Activated B cell treated with CpG ODN at 0.5 μM for 24 hours (primary cell): ENCODE data around the gene SFT2D3. TPM values are rescaled to one million over a fixed set of nuclear protein-coding genes. Genes with fewer than 3 reads are reported as not detected.

ENCODE experiments used
- ATAC-seq: fragments of 200-7000 bp; cut with Tn5 transposase; one replicate; pipeline ENCODE4 v1.10.0; 2021; ENCODE audit warnings: low read depth, mild to moderate bottlenecking, moderate library complexity
- CTCF ChIA-PET: fragments of 350-600 bp; sonication (Branson Sonifier 250); formaldehyde crosslinking; loops from one replicate; lab custom pipeline; 2021; ENCODE audit warnings: antibody characterized with exemption; lab: Charles Lee
- POLR2A ChIA-PET: fragments of 350-600 bp; sonication (Branson Sonifier 250); formaldehyde crosslinking; loops from one replicate; lab custom pipeline; 2021; ENCODE audit warnings: antibody characterized with exemption; lab: Charles Lee
- DNase-seq: peaks from one replicate; pipeline ENCODE4 v3.0.0; 2022
- H3K27ac Mint-ChIP-seq: one replicate; pipeline ENCODE4 v1.8.0; 2020; ENCODE audit warnings: mixed read lengths
- H3K27me3 Mint-ChIP-seq: one replicate; pipeline ENCODE4 v1.8.0; 2021; ENCODE audit warnings: mixed read lengths
- H3K36me3 Mint-ChIP-seq: one replicate; pipeline ENCODE4 v1.8.0; 2021; ENCODE audit warnings: low read depth, mixed read lengths
- H3K4me1 Mint-ChIP-seq: one replicate; pipeline ENCODE4 v1.8.0; 2021; ENCODE audit warnings: mixed read lengths
- H3K4me3 Mint-ChIP-seq: one replicate; pipeline ENCODE4 v1.8.0; 2020; ENCODE audit warnings: mild to moderate bottlenecking, mixed read lengths
- H3K9me3 Mint-ChIP-seq: one replicate; pipeline ENCODE4 v1.8.0; 2020; ENCODE audit warnings: mixed read lengths
- CTCF ChIP-seq: fragments of 200-600 bp; IDR thresholded peaks from one replicate; pipeline ENCODE4 v1.8.0; 2022; ENCODE audit warnings: antibody characterized with exemption, mild to moderate bottlenecking
- intact Hi-C: fragments of 100-400 bp; cut with micrococcal nuclease; formaldehyde crosslinking; loops from one replicate; pipeline ENCODE4 v1.15.1; 2024
- total RNA-seq: library from RNA; stranded (reverse); gene quantifications from 2 replicates; pipeline ENCODE4 v1.2.3, GENCODE V29; 2022

Gene SFT2D3
- total RNA-seq, 1 donor from 2014 or later, result 10.1 TPM

GRCh38 chr2:127657232-127657595 is 44.1 kb upstream of the SFT2D3 start:
- ATAC-seq, result no peak
- TF ChIP-seq CTCF, result no peak
- H3K27ac Mint-ChIP-seq, result no peak overlapping the region
- H3K4me1 Mint-ChIP-seq, result peaks cover 21% of the 10 kb centered on the region
- DNase-seq, result no peak
- peaks cover 11% of the 10 kb centered on the region for H3K27me3 Mint-ChIP-seq
- H3K9me3 Mint-ChIP-seq, result no peaks in the 10 kb centered on the region
- intact Hi-C loops, result no loop called here
- CTCF ChIA-PET, result interaction anchor here (11.3 kb wide), 1 partner anchor 64 kb away, joined by 289 read pairs; no protein-coding TSS in a partner anchor
- no peak overlapping the region for H3K4me3 Mint-ChIP-seq
- POLR2A ChIA-PET, result no interaction called here
- H3K36me3 Mint-ChIP-seq, result no peaks in the 10 kb centered on the region

GRCh38 chr2:127658146-127658545 is 43.2 kb upstream of the SFT2D3 start:
- TF ChIP-seq CTCF, result no peak
- ChIA-PET CTCF (interaction anchor here (11.3 kb wide), 1 partner anchor 65 kb away, joined by 289 read pairs; no protein-coding TSS in a partner anchor), POLR2A (no interaction called here)
- H3K27ac Mint-ChIP-seq, result no peak overlapping the region
- no peak for ATAC-seq
- no peaks in the 10 kb centered on the region for H3K36me3 Mint-ChIP-seq
- H3K4me3 Mint-ChIP-seq, result no peak overlapping the region
- H3K27me3 Mint-ChIP-seq, result peaks cover 13% of the 10 kb centered on the region
- DNase-seq, result no peak
- H3K9me3 Mint-ChIP-seq, result no peaks in the 10 kb centered on the region
- intact Hi-C loops, result no loop called here
- H3K4me1 Mint-ChIP-seq, result peaks cover 11% of the 10 kb centered on the region

- Mint-ChIP-seq H3K27me3 (peaks cover 20% of the 10 kb centered on the region), H3K4me3 (no peak overlapping the region), H3K36me3 (no peaks in the 10 kb centered on the region), H3K27ac (no peak overlapping the region), H3K4me1 (peaks cover 9% of the 10 kb centered on the region), H3K9me3 (no peaks in the 10 kb centered on the region)
- ATAC-seq, result no peak
- ChIA-PET CTCF (interaction anchor here (0.8 kb wide), 1 partner anchor 68 kb away, joined by 3 read pairs; no protein-coding TSS in a partner anchor), POLR2A (no interaction called here)
- no peak for TF ChIP-seq CTCF
- DNase-seq, result no peak
- intact Hi-C loops, result no loop called here
Observed at GRCh38 chr2:127658641-127659407, 42.5 kb upstream of the SFT2D3 start.

- Mint-ChIP-seq H3K9me3 (no peaks in the 10 kb centered on the region), H3K27me3 (peaks cover 23% of the 10 kb centered on the region), H3K36me3 (no peaks in the 10 kb centered on the region), H3K4me3 (no peak overlapping the region), H3K27ac (no peak overlapping the region), H3K4me1 (peaks cover 9% of the 10 kb centered on the region)
- ATAC-seq (no peak), DNase-seq (no peak)
- POLR2A ChIA-PET, result no interaction called here
- no peak for TF ChIP-seq CTCF
- CTCF ChIA-PET, result interaction anchor here (0.8 kb wide), 1 partner anchor 68 kb away, joined by 3 read pairs; no protein-coding TSS in a partner anchor
- intact Hi-C loops, result no loop called here
Observed at GRCh38 chr2:127659408-127660290, 41.6 kb upstream of the SFT2D3 start.

- H3K9me3 Mint-ChIP-seq, result no peaks in the 10 kb centered on the region
- DNase-seq (no peak), ATAC-seq (no peak)
- intact Hi-C loops, result no loop called here
- ChIA-PET POLR2A (no interaction called here), CTCF (no interaction called here)
- no peak overlapping the region for H3K4me3 Mint-ChIP-seq
- H3K36me3 Mint-ChIP-seq, result no peaks in the 10 kb centered on the region
- peaks cover 9% of the 10 kb centered on the region for H3K4me1 Mint-ChIP-seq
- TF ChIP-seq CTCF, result no peak
- peaks cover 28% of the 10 kb centered on the region for H3K27me3 Mint-ChIP-seq
- H3K27ac Mint-ChIP-seq, result no peak overlapping the region
Observed at GRCh38 chr2:127660291-127660578, 41.1 kb upstream of the SFT2D3 start.
